H9 (cell line): ENCODE measurements around the gene ERAP2. TPM values are rescaled to one million over a fixed set of nuclear protein-coding genes. Genes with fewer than 3 reads are reported as not detected.

Experiments
- DNase-seq: peaks from one replicate; pipeline ENCODE4 v3.0.0-alpha.2; 2017
- H2AFZ ChIP-seq: one replicate; pipeline ENCODE4 v1.6.1; 2013; ENCODE audit warnings: mild to moderate bottlenecking, low read length, control low read depth, moderate library complexity
- H2AK5ac ChIP-seq: 2 replicates; pipeline ENCODE4 v1.6.1; 2013; ENCODE audit warnings: low read length, control low read depth, mixed read lengths; ENCODE audit not compliant: insufficient read length
- H2BK120ac ChIP-seq: one replicate; pipeline ENCODE4 v1.6.1; 2013; ENCODE audit warnings: low read depth, mild to moderate bottlenecking, low read length, control low read depth, inconsistent platforms; ENCODE audit not compliant: poor library complexity, severe bottlenecking
- H2BK12ac ChIP-seq: 2 replicates; pipeline ENCODE4 v1.6.1; 2013; ENCODE audit warnings: low read length, control low read depth, mixed read lengths, low read depth; ENCODE audit not compliant: insufficient read length
- H2BK15ac ChIP-seq: 2 replicates; pipeline ENCODE4 v1.6.1; 2013; ENCODE audit warnings: low read depth, low read length, control low read depth
- H2BK20ac ChIP-seq: one replicate; pipeline ENCODE4 v1.6.1; 2013; ENCODE audit warnings: low read depth, mild to moderate bottlenecking, low read length, control low read depth, inconsistent platforms; ENCODE audit not compliant: poor library complexity, severe bottlenecking
- H2BK5ac ChIP-seq: 2 replicates; pipeline ENCODE4 v1.6.1; 2013; ENCODE audit warnings: low read length, control low read depth, mixed read lengths; ENCODE audit not compliant: insufficient read length
- H3K14ac ChIP-seq: 2 replicates; pipeline ENCODE4 v1.6.1; 2013; ENCODE audit warnings: low read length, control low read depth; ENCODE audit not compliant: insufficient read depth
- H3K18ac ChIP-seq: 2 replicates; pipeline ENCODE4 v1.6.1; 2013; ENCODE audit warnings: low read depth, mild to moderate bottlenecking, mixed read lengths, low read length, control low read depth; ENCODE audit not compliant: insufficient read length
- H3K23ac ChIP-seq: 2 replicates; pipeline ENCODE4 v1.6.1; 2013; ENCODE audit warnings: low read length, control low read depth, mixed read lengths, low read depth; ENCODE audit not compliant: insufficient read length
- H3K23me2 ChIP-seq: 2 replicates; pipeline ENCODE4 v1.6.1; 2013; ENCODE audit warnings: low read depth, mild to moderate bottlenecking, mixed read lengths, low read length, control low read depth; ENCODE audit not compliant: insufficient read length, poor library complexity, severe bottlenecking
- H3K27ac ChIP-seq: 2 replicates; pipeline ENCODE4 v1.5.1; 2013; ENCODE audit warnings: low read length, control low read depth, mixed read lengths, low read depth; ENCODE audit not compliant: insufficient read length
- H3K27me3 ChIP-seq: 2 replicates; pipeline ENCODE4 v1.6.1; 2013; ENCODE audit warnings: low read length, control low read depth, inconsistent platforms; ENCODE audit not compliant: insufficient read depth
- H3K4ac ChIP-seq: 2 replicates; pipeline ENCODE4 v1.6.1; 2013; ENCODE audit warnings: low read depth, mild to moderate bottlenecking, control low read depth, inconsistent platforms, low read length, moderate library complexity
- H3K4me1 ChIP-seq: 2 replicates; pipeline ENCODE4 v1.6.1; 2013; ENCODE audit warnings: low read length, control low read depth, inconsistent platforms; ENCODE audit not compliant: insufficient read depth
- H3K4me2 ChIP-seq: 2 replicates; pipeline ENCODE4 v1.6.1; 2013; ENCODE audit warnings: low read length, control low read depth, mixed read lengths; ENCODE audit not compliant: insufficient read length, insufficient read depth
- H3K56ac ChIP-seq: 2 replicates; pipeline ENCODE4 v1.6.1; 2013; ENCODE audit warnings: low read depth, mild to moderate bottlenecking, mixed read lengths, low read length, control low read depth; ENCODE audit not compliant: insufficient read length
- H3K79me1 ChIP-seq: 2 replicates; pipeline ENCODE4 v1.6.1; 2013; ENCODE audit warnings: low read depth, mild to moderate bottlenecking, moderate library complexity, low read length, control low read depth, inconsistent platforms; ENCODE audit not compliant: insufficient read depth, poor library complexity, severe bottlenecking
- H3K79me2 ChIP-seq: 2 replicates; pipeline ENCODE4 v1.6.1; 2013; ENCODE audit warnings: low read length, control low read depth, inconsistent platforms; ENCODE audit not compliant: insufficient read depth
- H3K9ac ChIP-seq: 2 replicates; pipeline ENCODE4 v1.6.1; 2013; ENCODE audit warnings: low read length, control low read depth, mixed read lengths; ENCODE audit not compliant: insufficient read length; ENCODE audit errors: extremely low read depth
- H3K9me3 ChIP-seq: one replicate; pipeline ENCODE4 v1.6.1; 2013; ENCODE audit warnings: low read depth, low read length, inconsistent platforms; ENCODE audit not compliant: control insufficient read depth
- H3T11ph ChIP-seq: one replicate; pipeline ENCODE4 v1.6.1; 2013; ENCODE audit warnings: mild to moderate bottlenecking, low read length, control low read depth, inconsistent platforms
- H4K20me1 ChIP-seq: one replicate; pipeline ENCODE4 v1.6.1; 2013; ENCODE audit not compliant: control insufficient read depth, insufficient read length, insufficient read depth
- H4K5ac ChIP-seq: 2 replicates; pipeline ENCODE4 v1.6.1; 2013; ENCODE audit warnings: low read depth, mild to moderate bottlenecking, mixed read lengths, low read length, control low read depth; ENCODE audit not compliant: insufficient read length
- H4K8ac ChIP-seq: replicated peaks from 2 replicates; pipeline ENCODE4 v1.6.1; 2013; ENCODE audit warnings: low read length, control low read depth, mixed read lengths, low read depth; ENCODE audit not compliant: insufficient read length
- H4K91ac ChIP-seq: 2 replicates; pipeline ENCODE4 v1.6.1; 2013; ENCODE audit warnings: low read depth, mild to moderate bottlenecking, moderate library complexity, mixed read lengths, low read length, control low read depth; ENCODE audit not compliant: insufficient read length
- H3K27ac Mint-ChIP-seq, 3 experiments: 2 replicates in 2 of 3; 3 replicates in 1 of 3; pipeline ENCODE4 v1.8.0; 2020 to 2021; ENCODE audit warnings: mixed read lengths in 3 of 3, mild to moderate bottlenecking in 1 of 3, moderate library complexity in 1 of 3
- H3K27me3 Mint-ChIP-seq: 2 replicates; pipeline ENCODE4 v1.8.0; 2021; ENCODE audit warnings: low read depth, mild to moderate bottlenecking, moderate library complexity, mixed read lengths
- H3K36me3 Mint-ChIP-seq, 3 experiments: 2 replicates in 2 of 3; 3 replicates in 1 of 3; pipeline ENCODE4 v1.8.0; 2020 to 2021; ENCODE audit warnings: low read depth in 3 of 3, mixed read lengths in 3 of 3; ENCODE audit not compliant: insufficient read depth in 1 of 3
- H3K4me1 Mint-ChIP-seq, 2 experiments: 2 replicates each; pipeline ENCODE4 v1.8.0; 2020; ENCODE audit warnings: mixed read lengths in 2 of 2
- H3K4me3 Mint-ChIP-seq, 2 experiments: 2 replicates in 1 of 2; 3 replicates in 1 of 2; pipeline ENCODE4 v1.8.0; 2020 to 2021; ENCODE audit warnings: mild to moderate bottlenecking in 2 of 2, mixed read lengths in 2 of 2, moderate library complexity in 1 of 2
- H3K9me3 Mint-ChIP-seq, 2 experiments: 2 replicates in 1 of 2; 3 replicates in 1 of 2; pipeline ENCODE4 v1.8.0; 2020; ENCODE audit warnings: mild to moderate bottlenecking in 2 of 2, mixed read lengths in 2 of 2, moderate library complexity in 1 of 2
- CTCF ChIP-seq: fragments of 200-600 bp; sonication (generic); conservative IDR thresholded peaks from 3 replicates; pipeline ENCODE4 v1.8.0; 2021; ENCODE audit warnings: antibody characterized with exemption, mild to moderate bottlenecking
- WGBS: extraction: QIAGEN DNeasy Blood & Tissue Kit; methylation state at CpG from one replicate; pipeline ENCODE4 v1.1.7; 2013; ENCODE audit warnings: missing lambda C conversion rate, low lambda C conversion rate, mixed read lengths; ENCODE audit not compliant: insufficient read length; ENCODE audit errors: extremely low coverage; 5-methylcytosine and 5-hydroxymethylcytosine counted together
- total RNA-seq: library from RNA; stranded (reverse); gene quantifications from 2 replicates; pipeline ENCODE4 v1.2.1, GENCODE V29; 2021

The ERAP2 gene
- total RNA-seq, 1 experiment from 2014 or later, result 0.09 TPM

- no peak for DNase-seq
- Histone ChIP-seq H2BK12ac (no peak overlapping the region), H3K79me2 (no peaks in the 10 kb centered on the region), H4K5ac (no peak overlapping the region), H4K91ac (no peak overlapping the region), H2BK15ac (no peak overlapping the region), H3K9ac (no peak overlapping the region), H2BK5ac (no peak overlapping the region), H3K9me3 (no peaks in the 10 kb centered on the region), H3K27ac (no peak overlapping the region), H3K4me1 (no peaks in the 10 kb centered on the region), H2AFZ (no peak overlapping the region), H3K23ac (no peak overlapping the region), H3K4ac (no peak overlapping the region), H3K79me1 (no peaks in the 10 kb centered on the region), H3K14ac (no peak overlapping the region), H3T11ph (no peak overlapping the region), H2AK5ac (no peak overlapping the region), H3K56ac (no peak overlapping the region), H3K18ac (no peak overlapping the region), H4K20me1 (no peaks in the 10 kb centered on the region), H2BK20ac (no peak overlapping the region), H4K8ac (no peak overlapping the region), H3K27me3 (no peaks in the 10 kb centered on the region; the same call in 1 of the 2 replicates), H3K4me2 (no peak overlapping the region), H3K23me2 (peaks cover 1% of the 10 kb centered on the region), H2BK120ac (no peak overlapping the region)
- H3K36me3 Mint-ChIP-seq, result no peaks in the 10 kb centered on the region
- no peak for TF ChIP-seq CTCF
- no peak overlapping the region for H3K4me3 Mint-ChIP-seq
- peaks cover 11% of the 10 kb centered on the region in 2 experiments for H3K4me1 Mint-ChIP-seq
- H3K27me3 Mint-ChIP-seq, result no peaks in the 10 kb centered on the region; the same call in 1 of the 2 replicates
- no CpG with 5 or more reads among the region's 7 CpGs for WGBS
- peak overlapping the region in 1 of 3 experiments; percentile 82; a peak in 2 of 7 replicates for H3K27ac Mint-ChIP-seq
- no peaks in the 10 kb centered on the region for H3K9me3 Mint-ChIP-seq
Measured at GRCh38 chr5:96928931-96929708, 52.8 kb downstream of the ERAP2 start.
